Renal cortical epithelial cell (primary cell): ENCODE data around the gene KIF1C. TPM values are rescaled to one million over a fixed set of nuclear protein-coding genes. Genes with fewer than 3 reads are reported as not detected.
"Not testable (repeated sequence)": the region's sequence is repeated elsewhere in the genome, so short reads cannot be mapped to it uniquely, and the experiment has no call there.

Experiments used
- DNase-seq: peaks from one replicate; pipeline ENCODE4 v3.0.0-alpha.2; 2011; ENCODE audit warnings: low read depth
- total RNA-seq: library from RNA; depleted of rRNA; stranded (reverse); fragments of >200 nt; gene quantifications from 2 replicates; pipeline ENCODE4 v1.2.3, GENCODE V29; 2014

Gene KIF1C
- total RNA-seq, 1 donor from 2014 or later, result 142 TPM

DNA sequence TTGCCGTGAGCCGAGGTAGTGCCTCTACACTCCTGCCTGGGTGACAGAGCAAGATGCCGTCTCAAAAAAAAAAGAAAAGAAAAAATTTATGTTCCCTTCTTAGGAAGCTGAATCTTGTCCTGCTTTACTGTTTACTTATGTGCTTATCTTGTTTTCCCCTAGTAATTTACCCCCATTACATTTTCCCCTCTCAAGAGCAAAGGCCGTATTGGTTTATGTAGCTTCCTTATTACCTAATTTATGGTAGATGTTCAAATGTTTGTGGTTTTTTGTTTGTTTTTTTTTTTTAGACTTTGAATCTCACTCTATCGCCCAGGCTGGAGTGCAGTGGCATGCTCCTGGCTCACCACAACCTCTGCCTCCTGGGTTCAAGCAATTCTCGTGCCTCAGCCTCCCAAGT lies 47.7 kb downstream of the KIF1C start:
- DNase-seq, result no peak

DNA sequence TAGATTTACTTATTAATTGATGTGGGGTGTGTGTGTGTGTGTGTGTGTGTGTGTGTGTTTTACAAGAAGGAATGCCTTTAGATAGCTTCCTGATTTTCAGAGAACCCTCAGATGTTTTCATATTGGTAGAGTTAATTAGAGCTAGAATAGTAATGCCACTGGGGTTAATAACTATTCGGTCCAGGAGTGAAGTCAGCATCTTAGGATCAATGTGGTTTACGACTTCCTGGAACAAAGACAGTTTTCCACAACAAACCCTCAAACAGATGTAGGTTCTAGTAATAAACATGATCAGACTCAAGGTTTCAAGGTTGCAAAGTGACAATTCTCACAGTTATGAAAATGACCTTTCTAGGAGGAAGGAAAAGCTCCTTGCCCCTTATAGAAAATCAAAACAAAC lies 49.7 kb downstream of the KIF1C start:
- DNase-seq, result peak; percentile 35

DNA sequence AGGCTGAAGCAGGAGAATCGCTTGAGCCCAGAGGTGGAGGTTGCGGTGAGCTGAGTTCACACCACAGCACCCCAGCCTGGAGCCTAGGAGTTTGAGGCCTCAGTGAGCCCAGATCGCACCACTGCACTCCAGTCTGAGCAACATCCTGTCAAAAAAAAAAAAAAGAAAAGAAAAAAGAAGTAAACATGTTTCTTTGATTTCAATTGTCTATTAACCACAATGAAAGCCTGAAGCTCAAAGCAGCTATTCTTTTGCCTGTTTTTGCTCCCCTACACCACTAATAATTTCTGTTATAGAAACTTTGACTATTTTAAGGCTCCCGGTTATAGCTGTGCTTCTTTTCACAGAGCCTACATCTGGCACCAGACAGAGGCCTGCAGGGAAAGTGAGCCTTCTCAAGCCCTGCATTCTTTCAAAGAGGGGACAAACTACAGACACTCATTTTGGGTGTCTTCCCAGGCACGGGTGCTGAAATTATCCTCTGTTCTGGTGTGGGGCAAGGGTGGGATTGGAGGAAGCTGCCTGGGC lies 51.6 kb downstream of the KIF1C start:
- DNase-seq, result no peak

DNA sequence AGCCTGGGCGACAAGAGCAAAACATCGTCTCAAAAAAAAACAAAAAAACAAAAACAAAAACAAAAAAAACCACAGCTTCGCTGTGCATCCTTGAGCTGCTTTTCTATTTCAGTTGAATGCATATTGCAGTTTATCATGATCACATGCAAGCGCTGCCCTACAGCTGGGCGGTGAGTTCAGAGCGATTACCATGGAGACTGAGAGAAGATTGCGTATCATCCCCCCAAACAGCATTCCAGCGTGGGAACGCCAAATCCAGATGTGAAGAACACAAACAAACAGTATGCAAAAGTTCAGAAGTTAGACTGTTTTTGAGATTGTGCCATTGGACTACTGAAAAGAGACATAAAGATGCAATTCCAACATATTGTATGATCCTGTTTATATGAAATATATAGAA lies 52.5 kb downstream of the KIF1C start:
- DNase-seq, result no peak

DNA sequence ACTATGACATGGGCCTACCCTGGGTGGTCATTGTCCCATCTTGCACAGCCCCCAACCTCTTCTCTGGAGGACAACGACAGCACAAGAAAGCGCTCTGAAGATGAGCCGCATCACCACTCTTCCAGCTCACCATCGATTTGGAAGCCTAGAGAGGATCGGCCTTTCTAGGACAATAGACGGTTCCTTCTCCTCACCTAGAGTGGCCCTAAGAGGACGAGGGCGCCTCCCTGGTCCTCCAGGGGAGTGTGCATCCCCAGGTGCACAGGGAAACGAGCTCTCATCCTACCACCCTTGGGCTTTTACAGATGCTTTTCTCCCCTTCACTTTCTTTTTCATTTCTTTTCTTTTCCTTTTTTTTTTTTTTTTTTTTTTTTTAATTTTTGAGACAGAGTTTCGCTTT lies 57.8 kb downstream of the KIF1C start:
- no peak for DNase-seq

DNA sequence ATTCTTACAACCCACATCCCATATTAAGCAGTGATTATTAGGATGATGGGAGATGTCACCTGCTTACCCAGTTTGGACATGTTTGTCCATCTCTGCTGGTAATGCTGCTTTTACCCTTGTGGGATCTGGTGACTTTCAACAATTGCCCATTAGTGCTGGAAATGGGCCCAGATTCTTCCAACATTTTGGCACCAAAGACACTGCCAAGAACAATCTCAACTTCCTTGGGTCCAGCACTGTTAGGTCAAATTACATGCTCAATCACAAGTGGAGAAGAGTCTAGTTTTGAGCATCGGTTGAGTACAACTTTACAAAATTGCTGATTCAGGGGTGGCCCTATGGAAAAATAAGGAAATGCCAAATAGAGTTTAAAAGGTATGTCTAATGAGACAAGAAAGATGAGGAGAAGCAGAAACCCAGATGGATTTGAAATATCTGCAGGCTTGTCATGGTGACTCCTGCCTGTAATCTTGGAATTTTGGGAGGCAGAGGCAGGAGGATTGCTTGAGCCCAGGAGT lies 67.5 kb downstream of the KIF1C start:
- no peak for DNase-seq

DNA sequence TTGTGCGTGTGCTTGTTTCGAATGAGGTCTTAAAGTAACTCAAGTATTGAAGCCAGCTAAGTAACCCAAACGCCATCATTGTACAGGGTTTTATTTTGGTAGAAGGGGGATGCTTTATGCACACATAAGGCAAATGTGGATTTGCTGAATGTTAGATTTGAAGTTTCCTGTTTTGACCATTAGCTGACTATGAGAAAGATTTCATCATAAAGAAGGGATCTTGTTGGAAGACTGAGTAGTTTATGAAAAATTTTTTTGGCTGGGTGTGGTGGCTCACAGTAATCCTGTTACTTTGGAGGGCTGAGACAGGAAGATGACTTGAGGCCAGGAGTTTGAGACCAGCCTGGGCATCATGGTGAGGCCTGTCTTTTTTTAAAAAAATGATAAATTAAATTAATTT lies 70.5 kb downstream of the KIF1C start:
- DNase-seq, result no peak

DNA sequence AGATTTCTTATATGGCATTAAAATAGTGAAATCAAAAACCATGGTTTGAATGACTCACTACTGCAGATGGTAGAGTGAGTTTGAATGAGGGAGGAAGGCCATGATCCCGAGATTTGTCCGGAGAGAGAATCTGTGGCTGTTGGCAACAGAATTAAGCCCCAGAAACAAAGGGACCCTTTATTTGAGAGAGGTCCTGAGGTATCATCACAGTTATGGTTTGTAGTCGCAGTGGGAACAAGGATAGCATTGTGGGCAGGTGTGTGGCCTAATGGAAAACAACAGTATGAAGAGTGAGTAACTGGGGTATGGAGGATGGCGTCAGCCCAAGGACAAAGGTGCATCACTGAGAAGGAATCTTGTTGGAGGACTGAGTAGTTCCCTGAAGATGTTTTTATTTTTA lies 72.0 kb downstream of the KIF1C start:
- no peak for DNase-seq

DNA sequence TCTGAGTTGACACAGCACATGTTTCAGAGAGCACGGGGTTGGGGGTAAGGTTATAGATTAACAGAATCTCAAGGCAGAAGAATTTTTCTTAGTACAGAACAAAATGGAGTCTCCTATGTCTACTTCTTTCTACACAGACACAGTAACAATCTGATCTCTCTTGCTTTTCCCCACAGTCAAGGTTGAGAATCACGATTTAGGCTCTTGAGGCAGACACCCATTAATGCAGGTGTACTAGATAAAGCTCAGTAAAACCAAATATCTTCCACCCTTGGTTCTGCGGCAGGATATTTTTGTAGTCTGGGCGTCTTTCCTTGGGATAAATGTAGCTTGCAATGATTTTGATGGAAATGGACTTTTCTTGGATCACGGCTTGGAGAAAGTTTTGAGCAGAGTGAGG lies 77.7 kb downstream of the KIF1C start:
- not testable (repeated sequence) for DNase-seq

DNA sequence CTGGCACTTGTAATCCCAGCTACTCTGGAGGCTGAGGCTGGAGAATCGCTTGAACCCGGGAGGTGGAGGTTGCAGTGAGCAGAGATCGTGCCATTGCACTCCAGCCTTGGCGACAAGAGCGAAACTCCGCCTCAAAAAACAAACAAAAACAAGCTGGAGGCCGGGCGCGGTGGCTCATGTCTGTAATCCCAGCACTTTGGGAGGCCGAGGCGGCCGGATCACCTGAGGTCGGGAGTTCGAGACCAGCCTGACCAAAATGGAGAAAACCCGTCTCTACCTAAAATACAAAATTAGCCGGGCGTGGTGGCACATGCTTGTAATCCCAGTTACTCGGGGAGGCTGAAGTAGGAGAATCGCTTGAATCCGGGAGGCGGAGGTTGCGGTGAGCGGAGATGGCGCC lies 79.5 kb downstream of the KIF1C start:
- DNase-seq, result not testable (repeated sequence)

DNA sequence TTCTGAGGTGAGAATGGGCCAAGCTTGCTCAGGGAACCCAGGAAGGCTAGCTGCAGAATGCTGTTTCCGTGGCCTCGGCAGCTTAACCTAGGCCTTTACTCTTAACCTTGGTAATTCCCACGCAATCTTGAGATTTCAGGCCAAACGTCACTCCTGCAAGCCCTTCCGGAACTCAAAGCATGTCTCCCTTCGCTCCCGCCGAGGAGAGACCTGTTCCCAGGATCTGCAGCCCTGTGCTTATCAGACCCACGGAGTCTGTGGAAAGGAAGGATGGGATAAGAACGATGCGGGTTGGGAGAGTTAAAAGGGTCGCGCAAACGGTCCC lies 80.0 kb downstream of the KIF1C start:
- no peak for DNase-seq

Other genes starting within 250 kb of the KIF1C start
- not detected in 2 replicates for gene TM4SF5, start 226.1 kb upstream of the KIF1C start, total RNA-seq
- gene VMO1, start 211.6 kb upstream of the KIF1C start, total RNA-seq, result not detected in 2 replicates
- not detected in 2 replicates for gene GLTPD2, start 209.0 kb upstream of the KIF1C start, total RNA-seq
- gene PSMB6, start 201.8 kb upstream of the KIF1C start, total RNA-seq, result 79.0 and 204 TPM in 2 replicates
- 16.0 and 21.3 TPM in 2 replicates for gene PLD2, start 190.8 kb upstream of the KIF1C start, total RNA-seq
- 20.8 and 84.6 TPM in 2 replicates for gene MINK1, start 164.6 kb upstream of the KIF1C start, total RNA-seq
- 1.7 and 4.2 TPM in 2 replicates for gene C17orf107, start 98.4 kb upstream of the KIF1C start, total RNA-seq
- gene CHRNE, start 94.9 kb upstream of the KIF1C start, total RNA-seq, result 0.25 and 0.35 TPM in 2 replicates
- not detected in 2 replicates for gene GP1BA, start 65.7 kb upstream of the KIF1C start, total RNA-seq
- gene SLC25A11, start 57.9 kb upstream of the KIF1C start, total RNA-seq, result 40.1 and 56.2 TPM in 2 replicates
- 16.1 and 43.6 TPM in 2 replicates for gene RNF167, start 57.7 kb upstream of the KIF1C start, total RNA-seq
- 549 and 701 TPM in 2 replicates for gene PFN1, start 49.4 kb upstream of the KIF1C start, total RNA-seq
- 5.3 and 6.6 TPM in 2 replicates for gene ENO3, start 46.8 kb upstream of the KIF1C start, total RNA-seq
- gene SPAG7, start 30.1 kb upstream of the KIF1C start, total RNA-seq, result 45.7 and 66.5 TPM in 2 replicates
- 0.87 and 37.9 TPM in 2 replicates for gene CAMTA2, start 10.3 kb upstream of the KIF1C start, total RNA-seq
- gene INCA1, start 428 bp upstream of the KIF1C start, total RNA-seq, result 0.40 and 0.69 TPM in 2 replicates
- 0.52 and 0.55 TPM in 2 replicates for gene SLC52A1, start 37.5 kb downstream of the KIF1C start, total RNA-seq
- gene ZFP3, start 80.5 kb downstream of the KIF1C start, total RNA-seq, result 1.6 and 4.9 TPM in 2 replicates
- 8.8 and 10.4 TPM in 2 replicates for gene ZNF232, start 113.9 kb downstream of the KIF1C start, total RNA-seq
- gene USP6, start 118.1 kb downstream of the KIF1C start, total RNA-seq, result 0.55 TPM in 1 of 2 replicates, not detected in the other
- gene ZNF594, start 193.9 kb downstream of the KIF1C start, total RNA-seq, result 5.4 and 11.1 TPM in 2 replicates
- not detected in 2 replicates for gene SCIMP, start 236.9 kb downstream of the KIF1C start, total RNA-seq